ENCODE measurements around the gene RIN3.

- TF ChIP-seq CTCF (IDR thresholded peaks at IDR 0.05; ENCODE audit: low read length) (no peak), EZH2phosphoT487 (IDR thresholded peaks at IDR 0.05; ENCODE audit: low read length) (no peak)
Observed at GRCh38 chr14:92728759-92729364, 215.3 kb downstream of the RIN3 start.
